IMR-90 (cell line): ENCODE measurements around the gene KCNK18. TPM values are rescaled to one million over a fixed set of nuclear protein-coding genes. Genes with fewer than 3 reads are reported as not detected.

Experiments used
- ATAC-seq: fragments of 200-7000 bp; cut with Tn5 transposase; 2 replicates; pipeline ENCODE4 v1.9.1; 2020; ENCODE audit warnings: low read depth, mild to moderate bottlenecking, moderate library complexity
- BruUV-seq: library from RNA; stranded (reverse); fragments of 400-500 nt; replicated peaks from 2 replicates; lab custom pipeline; 2021; lab: Mats Ljungman, UMichigan
- CTCF ChIA-PET: fragments of 300-600 bp; formaldehyde crosslinking; extraction: SDS; loops from one replicate; lab custom pipeline; 2021; ENCODE audit warnings: antibody characterized with exemption; lab: Yijun Ruan, JAX
- POLR2A ChIA-PET: fragments of 300-600 bp; sonication (Branson Sonifier 250); formaldehyde crosslinking; loops from one replicate; lab custom pipeline; 2022; ENCODE audit warnings: antibody characterized with exemption; ENCODE audit not compliant: unreplicated experiment; lab: Charles Lee
- DNase-seq: peaks from one replicate; pipeline ENCODE4 v3.0.0; 2013
- H2AFZ ChIP-seq: replicated peaks from 2 replicates; pipeline ENCODE3; 2013; ENCODE audit warnings: low read length, mild to moderate bottlenecking; ENCODE audit not compliant: poor library complexity
- H2AK5ac ChIP-seq: 2 replicates; pipeline ENCODE4 v1.6.1; 2013; ENCODE audit warnings: low read depth, low read length, inconsistent platforms
- H2AK9ac ChIP-seq: replicated peaks from 2 replicates; pipeline ENCODE3; 2013; ENCODE audit warnings: mild to moderate bottlenecking, low read depth, low read length, moderate library complexity; ENCODE audit not compliant: poor library complexity
- H2BK120ac ChIP-seq: 2 replicates; pipeline ENCODE4 v1.6.1; 2013; ENCODE audit warnings: low read depth, low read length, inconsistent platforms
- H2BK15ac ChIP-seq: 3 replicates; pipeline ENCODE4 v1.6.1; 2013; ENCODE audit warnings: low read depth, low read length, inconsistent platforms
- H2BK20ac ChIP-seq: 2 replicates; pipeline ENCODE4 v1.6.1; 2013; ENCODE audit warnings: low read depth, mild to moderate bottlenecking, inconsistent platforms, low read length, moderate library complexity
- H2BK5ac ChIP-seq: 2 replicates; pipeline ENCODE4 v1.6.1; 2013; ENCODE audit warnings: mild to moderate bottlenecking, low read depth, low read length, inconsistent platforms; ENCODE audit not compliant: poor library complexity, severe bottlenecking
- H3K14ac ChIP-seq: replicated peaks from 2 replicates; pipeline ENCODE4 v1.6.1; 2013; ENCODE audit warnings: low read depth, low read length, inconsistent platforms
- H3K18ac ChIP-seq: 2 replicates; pipeline ENCODE4 v1.6.1; 2013; ENCODE audit warnings: low read depth, low read length, control low read depth
- H3K23ac ChIP-seq: 2 replicates; pipeline ENCODE4 v1.6.1; 2013; ENCODE audit warnings: low read depth, low read length, inconsistent platforms
- H3K27ac ChIP-seq: 2 replicates; pipeline ENCODE4 v1.5.1; 2013; ENCODE audit warnings: mild to moderate bottlenecking, control low read depth, low read length; ENCODE audit not compliant: insufficient read depth
- H3K27me3 ChIP-seq: 2 replicates; pipeline ENCODE4 v1.6.1; 2013; ENCODE audit warnings: low read length; ENCODE audit not compliant: control insufficient read depth, insufficient read depth
- H3K36me3 ChIP-seq: 2 replicates; pipeline ENCODE4 v1.6.1; 2013; ENCODE audit warnings: low read length, mixed read lengths; ENCODE audit not compliant: control insufficient read depth, insufficient read depth
- H3K4ac ChIP-seq: 2 replicates; pipeline ENCODE4 v1.6.1; 2013; ENCODE audit warnings: low read depth, low read length, inconsistent platforms
- H3K4me1 ChIP-seq: 2 replicates; pipeline ENCODE4 v1.6.1; 2013; ENCODE audit warnings: low read length, mixed read lengths; ENCODE audit not compliant: control insufficient read depth, insufficient read depth
- H3K4me2 ChIP-seq: 2 replicates; pipeline ENCODE4 v1.6.1; 2013; ENCODE audit warnings: low read depth, mild to moderate bottlenecking, control low read depth, low read length, moderate library complexity
- H3K4me3 ChIP-seq: 2 replicates; pipeline ENCODE4 v1.5.1; 2013; ENCODE audit warnings: low read depth, mild to moderate bottlenecking, control low read depth, low read length, moderate library complexity; ENCODE audit not compliant: insufficient read depth
- H3K56ac ChIP-seq: 2 replicates; pipeline ENCODE4 v1.6.1; 2013; ENCODE audit warnings: low read length, inconsistent platforms; ENCODE audit not compliant: insufficient read depth; ENCODE audit errors: extremely low read depth
- H3K79me1 ChIP-seq, 2 experiments: 2 replicates each; pipeline ENCODE4 v1.6.1; 2013; ENCODE audit warnings: low read length in 2 of 2, inconsistent platforms in 1 of 2, low read depth in 1 of 2
- H3K9ac ChIP-seq: 2 replicates; pipeline ENCODE4 v1.6.1; 2013; ENCODE audit warnings: low read depth, low read length, control low read depth
- H3K9me1 ChIP-seq: 2 replicates; pipeline ENCODE4 v1.6.1; 2013; ENCODE audit warnings: low read length, inconsistent platforms; ENCODE audit not compliant: insufficient read depth
- H3K9me3 ChIP-seq: 2 replicates; pipeline ENCODE4 v1.6.1; 2013; ENCODE audit warnings: low read length; ENCODE audit not compliant: control insufficient read depth, insufficient read depth
- H4K20me1 ChIP-seq: 2 replicates; pipeline ENCODE4 v1.6.1; 2013; ENCODE audit warnings: low read length, inconsistent platforms; ENCODE audit not compliant: insufficient read depth
- H4K5ac ChIP-seq: 2 replicates; pipeline ENCODE4 v1.6.1; 2013; ENCODE audit warnings: mild to moderate bottlenecking, low read depth, low read length, control low read depth
- H4K8ac ChIP-seq, 2 experiments: 2 replicates each; pipeline ENCODE4 v1.6.1; 2013; ENCODE audit warnings: low read depth in 2 of 2, low read length in 2 of 2, control low read depth in 1 of 2, inconsistent platforms in 1 of 2
- H4K91ac ChIP-seq: 2 replicates; pipeline ENCODE4 v1.6.1; 2013; ENCODE audit warnings: low read depth, low read length, inconsistent platforms; ENCODE audit not compliant: insufficient read depth
- MAFK ChIP-seq: IDR thresholded peaks from 2 replicates; pipeline ENCODE4 v1.6.1; 2012; ENCODE audit warnings: low read depth, low read length, improper control_type of control experiment
- MXI1 ChIP-seq: IDR thresholded peaks from 2 replicates; pipeline ENCODE4 v1.6.1; 2012; ENCODE audit warnings: low read depth, mild to moderate bottlenecking, low read length, moderate library complexity, borderline replicate concordance
- RAD21 ChIP-seq: IDR thresholded peaks from 2 replicates; pipeline ENCODE4 v1.6.1; 2012; ENCODE audit warnings: low read length, improper control_type of control experiment
- RCOR1 ChIP-seq: IDR thresholded peaks from 2 replicates; pipeline ENCODE4 v1.6.1; 2012; ENCODE audit warnings: mild to moderate bottlenecking, low read length, improper control_type of control experiment; ENCODE audit not compliant: insufficient replicate concordance
- WGBS, 2 experiments: methylation state at CpG; one replicate each; pipeline versions ENCODE4 v1.1.5 to v1.1.7; 2013; ENCODE audit warnings: missing lambda C conversion rate in 2 of 2; ENCODE audit not compliant: insufficient read length in 1 of 2; ENCODE audit errors: extremely low coverage in 2 of 2; 5-methylcytosine and 5-hydroxymethylcytosine counted together
- dilution Hi-C: fragments of 300-500 bp; cut with HindIII; formaldehyde crosslinking; loops from one replicate; pipeline ENCODE4 v1.14.3; 2018; ENCODE audit warnings: low sequenced_read_pairs; ENCODE audit not compliant: unreplicated experiment
- in situ Hi-C: fragments of 300-500 bp; cut with MboI; formaldehyde crosslinking; loops from 3 replicates; pipeline ENCODE4 v1.14.3; 2019; ENCODE audit warnings: low sequenced_read_pairs, inconsistent platforms, mixed read lengths
- intact Hi-C: fragments of 100-400 bp; cut with micrococcal nuclease; formaldehyde crosslinking; loops from 2 replicates; pipeline ENCODE4 v1.10.0; 2022
- polyA plus RNA-seq, 3 experiments: library from polyadenylated mRNA; depleted of rRNA; stranded (reverse); fragments of >200 nt; gene quantifications; 2 replicates each; pipeline ENCODE4 v1.2.3, GENCODE V29; 2012; ENCODE audit warnings: low replicate concordance in 1 of 3
- total RNA-seq: library from RNA; depleted of rRNA; stranded (reverse); fragments of >200 nt; gene quantifications from 2 replicates; pipeline ENCODE4 v1.2.3, GENCODE V29; 2012

Gene KCNK18
- total and polyA plus RNA-seq, 2 of the 4 experiments (the other 2 are of a cell fraction) = not detected

DNA sequence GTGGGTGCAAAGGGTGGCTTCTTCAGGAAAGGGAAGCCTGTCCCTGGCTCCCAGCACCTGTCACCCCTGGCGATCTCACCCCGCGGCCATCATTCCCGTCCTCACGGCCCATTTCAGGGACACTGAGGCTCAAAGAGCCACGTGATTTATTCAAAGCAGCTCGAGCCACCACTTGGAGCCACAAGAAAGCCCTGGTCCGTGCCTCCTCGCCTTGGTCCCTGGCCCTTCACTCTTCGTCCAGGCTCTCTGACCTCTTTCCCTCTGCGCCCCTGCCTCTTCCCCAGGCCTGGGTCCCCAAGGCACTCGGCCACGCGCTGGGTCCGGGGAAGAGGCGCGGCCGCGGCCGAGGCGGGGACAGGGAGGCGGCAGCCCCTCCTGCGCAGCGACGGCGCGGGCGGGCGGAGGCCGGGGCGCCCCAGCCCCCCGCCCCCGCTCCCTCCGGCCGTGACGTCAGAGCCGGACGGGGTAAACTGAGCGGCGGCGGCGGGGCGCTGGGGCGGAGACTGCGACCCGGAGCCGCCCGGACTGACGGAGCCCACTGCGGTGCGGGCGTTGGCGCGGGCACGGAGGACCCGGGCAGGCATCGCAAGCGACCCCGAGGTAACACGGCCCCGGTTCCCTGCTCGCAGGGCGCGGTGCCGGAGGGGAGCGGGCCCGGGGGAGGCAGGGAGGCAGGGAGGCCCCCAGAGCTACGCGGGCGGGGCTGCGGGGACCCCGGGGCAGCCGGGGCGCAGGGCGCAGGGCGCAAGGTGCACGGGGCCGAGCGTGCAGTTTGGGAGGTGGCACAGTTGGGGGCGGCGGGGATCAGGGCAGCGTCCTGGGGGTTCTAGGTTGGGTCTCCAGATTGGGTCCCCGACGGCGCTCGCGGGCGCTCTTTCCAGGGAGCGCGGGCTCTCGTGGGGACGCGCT is 43.6 kb downstream of the KCNK18 start, which contains the start of gene SLC18A2:
Gene SLC18A2, plus strand, starts transcription at position 494 of the 909 bp plus-strand sequence. CDS start 580 bp downstream, outside the sequence.
- Histone ChIP-seq H4K5ac (no peak within 1 kb of the TSS), H3K18ac (no peak within 1 kb of the TSS), H3K4ac (no peak within 1 kb of the TSS), H3K4me1 (no peaks in the 10 kb centered on the region), H3K9me1 (no peaks in the 10 kb centered on the region), H4K91ac (no peak within 1 kb of the TSS), H2BK120ac (no peak within 1 kb of the TSS), H3K4me3 (no peak within 1 kb of the TSS), H2AK9ac (no peak within 1 kb of the TSS), H2AFZ (peak within 1 kb of the TSS; percentile 49), H3K36me3 (no peaks in the 10 kb centered on the region), H2BK5ac (no peak within 1 kb of the TSS), H3K27me3 (peaks cover 40% of the 10 kb centered on the region), H2BK20ac (no peak within 1 kb of the TSS), H3K27ac (no peak within 1 kb of the TSS), H3K9me3 (no peaks in the 10 kb centered on the region), H3K14ac (no peak within 1 kb of the TSS), H2AK5ac (no peak within 1 kb of the TSS), H3K79me1 (no peaks in the 10 kb centered on the region), H3K4me2 (no peak within 1 kb of the TSS; the same call in 1 of the 2 replicates), H3K9ac (no peak within 1 kb of the TSS), H4K8ac (no peak within 1 kb of the TSS), H3K56ac (no peak within 1 kb of the TSS), H4K20me1 (no peaks in the 10 kb centered on the region), H2BK15ac (no peak within 1 kb of the TSS), H3K23ac (no peak within 1 kb of the TSS)
- POLR2A ChIA-PET = no interaction called here
- no TSS peak for BruUV-seq
- dilution Hi-C loops = no loop called here
- in situ Hi-C loops = no loop called here
- WGBS, 2 experiments = 2% methylated on average over 59 of the region's 93 CpGs; no CpG with 5 or more reads in 1 of the 2 experiments
- CTCF ChIA-PET = interaction anchor here (1.6 kb wide), 1 partner anchor 77 kb away, joined by 3 read pairs; no protein-coding TSS in a partner anchor
- TF ChIP-seq RCOR1 = no peak
- no peak for TF ChIP-seq RAD21
- no peak for TF ChIP-seq MXI1
- TF ChIP-seq MAFK = no peak
- ATAC-seq (no peak), DNase-seq (no peak)
- intact Hi-C loops = no loop called here
